Mucosa of stomach (tissue), 1 donor: ENCODE measurements around the gene OPCML.

ENCODE experiments used
- H3K27me3 ChIP-seq: one replicate; pipeline ENCODE4 v1.7.0; 2013; ENCODE audit warnings: mild to moderate bottlenecking, low read length; ENCODE audit not compliant: control insufficient read depth, insufficient read depth
- H3K36me3 ChIP-seq: one replicate; pipeline ENCODE4 v1.7.0; 2013; ENCODE audit warnings: low read length; ENCODE audit not compliant: control insufficient read depth, insufficient read depth
- H3K4me1 ChIP-seq: one replicate; pipeline ENCODE4 v1.7.0; 2013; ENCODE audit warnings: mild to moderate bottlenecking, low read length; ENCODE audit not compliant: control insufficient read depth, insufficient read depth
- H3K4me3 ChIP-seq: one replicate; pipeline ENCODE4 v1.7.0; 2013; ENCODE audit warnings: low read length
- H3K9ac ChIP-seq: one replicate; pipeline ENCODE4 v1.7.0; 2013; ENCODE audit warnings: mild to moderate bottlenecking, low read length, moderate library complexity
- H3K9me3 ChIP-seq: one replicate; pipeline ENCODE4 v1.7.0; 2013; ENCODE audit warnings: mild to moderate bottlenecking, low read length, moderate library complexity; ENCODE audit not compliant: control insufficient read depth
- donor health status: Pancreatic carcinoma.

The OPCML gene

DNA sequence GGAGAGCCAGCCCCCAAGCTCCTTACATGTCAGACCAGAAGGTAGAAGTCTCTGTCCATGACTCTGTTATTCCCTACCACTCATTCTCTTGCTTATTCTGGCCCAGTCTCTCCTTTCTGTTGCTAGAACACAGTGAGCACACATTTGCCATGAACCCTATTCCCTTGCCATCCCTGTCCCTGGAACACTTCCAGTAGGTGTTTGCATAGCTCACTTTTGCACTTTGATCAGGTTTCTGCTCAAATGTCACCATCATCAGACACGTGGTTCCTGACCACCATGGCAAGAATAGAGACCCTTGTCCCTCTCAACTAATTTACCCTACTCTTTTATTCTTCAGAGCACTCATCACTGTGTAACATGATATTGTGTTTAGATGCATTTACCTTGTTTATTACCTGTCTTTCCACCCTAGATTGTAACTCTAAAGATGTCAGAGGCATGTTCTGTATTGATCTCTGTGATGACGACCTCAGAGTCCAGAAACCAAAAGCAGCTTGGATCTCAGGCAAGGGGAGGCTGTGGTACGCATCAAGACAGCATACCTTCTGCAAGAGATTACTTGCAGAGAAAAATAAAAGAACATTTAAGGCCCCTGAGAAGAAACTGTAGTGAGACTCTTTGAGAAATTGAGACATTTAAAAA is 606.4 kb downstream of the OPCML start:
- no peak overlapping the region for H3K9ac ChIP-seq

GRCh38 chr11:132921597-132921996 is 610.7 kb downstream of the OPCML start:
- H3K9ac ChIP-seq: no peak overlapping the region
- H3K36me3 ChIP-seq: no peaks in the 10 kb centered on the region
- no peak overlapping the region for H3K4me3 ChIP-seq
- no peaks in the 10 kb centered on the region for H3K9me3 ChIP-seq
- H3K27me3 ChIP-seq: no peaks in the 10 kb centered on the region
- H3K4me1 ChIP-seq: no peaks in the 10 kb centered on the region

More for the DNA sequence above, 606.4 kb downstream of the OPCML start:
- no peaks in the 10 kb centered on the region for H3K27me3 ChIP-seq
- no peak overlapping the region for H3K4me3 ChIP-seq
- no peaks in the 10 kb centered on the region for H3K36me3 ChIP-seq
- H3K9me3 ChIP-seq: no peaks in the 10 kb centered on the region
- no peaks in the 10 kb centered on the region for H3K4me1 ChIP-seq

GRCh38 chr11:132920451-132921096 is 611.7 kb downstream of the OPCML start:
- no peaks in the 10 kb centered on the region for H3K4me1 ChIP-seq
- H3K27me3 ChIP-seq: no peaks in the 10 kb centered on the region
- no peak overlapping the region for H3K9ac ChIP-seq

GRCh38 chr11:132914600-132914999 is 617.7 kb downstream of the OPCML start:
- Histone ChIP-seq H3K9ac (no peak overlapping the region), H3K4me1 (no peaks in the 10 kb centered on the region), H3K36me3 (no peaks in the 10 kb centered on the region), H3K27me3 (no peaks in the 10 kb centered on the region), H3K9me3 (no peaks in the 10 kb centered on the region), H3K4me3 (no peak overlapping the region)

More at GRCh38 chr11:132920451-132921096, 611.7 kb downstream of the OPCML start:
- Histone ChIP-seq H3K36me3 (no peaks in the 10 kb centered on the region), H3K9me3 (no peaks in the 10 kb centered on the region), H3K4me3 (no peak overlapping the region)

DNA sequence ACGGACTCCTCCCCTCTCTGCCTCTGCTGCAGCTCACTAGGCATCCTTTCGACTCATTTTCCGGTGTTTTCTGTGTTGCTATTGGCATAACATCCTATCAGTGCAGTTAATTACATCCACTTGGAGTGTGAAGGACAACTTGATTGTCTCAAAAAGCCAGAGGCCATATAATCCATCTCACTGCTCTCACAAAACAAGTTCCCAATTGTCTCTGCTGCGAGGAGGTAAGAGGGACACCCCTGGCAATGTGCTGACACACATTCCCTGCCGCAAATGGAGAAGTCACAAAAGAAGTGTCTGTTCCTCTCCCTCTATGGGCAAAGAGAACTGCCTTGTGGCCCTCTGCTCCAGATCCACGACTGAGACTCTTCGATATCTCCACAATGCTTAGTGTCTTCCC is 618.4 kb downstream of the OPCML start:
- Histone ChIP-seq H3K36me3 (no peaks in the 10 kb centered on the region), H3K4me1 (no peaks in the 10 kb centered on the region), H3K9ac (no peak overlapping the region), H3K4me3 (no peak overlapping the region), H3K27me3 (no peaks in the 10 kb centered on the region), H3K9me3 (no peaks in the 10 kb centered on the region)

DNA sequence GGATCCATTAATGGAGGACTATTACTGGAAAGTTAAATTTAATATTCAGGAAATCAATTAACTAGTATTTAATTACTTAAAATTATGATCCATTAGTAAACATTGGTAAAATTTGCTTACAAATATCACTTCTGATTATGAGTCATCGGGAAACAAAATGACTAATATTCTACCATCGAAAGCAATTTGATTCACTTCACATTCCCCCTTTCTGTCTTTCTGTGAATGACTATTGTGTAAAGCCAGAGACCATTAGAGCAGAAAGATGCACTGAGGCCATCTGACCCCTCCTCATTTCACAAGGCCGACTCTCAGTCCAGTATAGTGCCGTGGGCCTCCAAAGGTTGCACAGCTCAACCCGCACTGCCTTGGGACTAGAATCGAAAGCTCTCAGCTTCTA is 619.0 kb downstream of the OPCML start:
- H3K27me3 ChIP-seq: no peaks in the 10 kb centered on the region
- H3K9ac ChIP-seq: no peak overlapping the region
- no peak overlapping the region for H3K4me3 ChIP-seq
- H3K9me3 ChIP-seq: no peaks in the 10 kb centered on the region
- H3K4me1 ChIP-seq: no peaks in the 10 kb centered on the region
- no peaks in the 10 kb centered on the region for H3K36me3 ChIP-seq

DNA sequence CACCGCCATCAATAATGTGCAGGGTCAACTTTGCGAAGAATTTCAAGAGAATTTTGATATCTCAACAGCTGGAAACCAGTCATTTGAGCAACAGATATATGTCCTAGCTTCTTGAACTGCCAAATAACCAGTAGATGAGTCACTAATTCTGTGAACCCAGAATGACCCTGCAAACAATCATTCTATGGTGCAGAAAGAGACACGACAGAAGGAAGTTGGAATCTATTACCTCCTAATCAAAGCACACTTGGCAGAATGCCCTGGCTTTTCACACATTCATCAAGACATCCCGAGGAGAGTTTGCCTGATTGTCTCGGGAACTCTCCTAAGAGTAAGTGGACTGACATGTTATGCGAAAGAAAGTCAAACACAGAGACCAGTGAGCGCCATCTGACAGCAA is 621.1 kb downstream of the OPCML start:
- Histone ChIP-seq H3K36me3 (no peaks in the 10 kb centered on the region), H3K9me3 (no peaks in the 10 kb centered on the region), H3K9ac (no peak overlapping the region), H3K27me3 (no peaks in the 10 kb centered on the region), H3K4me1 (no peaks in the 10 kb centered on the region), H3K4me3 (no peak overlapping the region)

DNA sequence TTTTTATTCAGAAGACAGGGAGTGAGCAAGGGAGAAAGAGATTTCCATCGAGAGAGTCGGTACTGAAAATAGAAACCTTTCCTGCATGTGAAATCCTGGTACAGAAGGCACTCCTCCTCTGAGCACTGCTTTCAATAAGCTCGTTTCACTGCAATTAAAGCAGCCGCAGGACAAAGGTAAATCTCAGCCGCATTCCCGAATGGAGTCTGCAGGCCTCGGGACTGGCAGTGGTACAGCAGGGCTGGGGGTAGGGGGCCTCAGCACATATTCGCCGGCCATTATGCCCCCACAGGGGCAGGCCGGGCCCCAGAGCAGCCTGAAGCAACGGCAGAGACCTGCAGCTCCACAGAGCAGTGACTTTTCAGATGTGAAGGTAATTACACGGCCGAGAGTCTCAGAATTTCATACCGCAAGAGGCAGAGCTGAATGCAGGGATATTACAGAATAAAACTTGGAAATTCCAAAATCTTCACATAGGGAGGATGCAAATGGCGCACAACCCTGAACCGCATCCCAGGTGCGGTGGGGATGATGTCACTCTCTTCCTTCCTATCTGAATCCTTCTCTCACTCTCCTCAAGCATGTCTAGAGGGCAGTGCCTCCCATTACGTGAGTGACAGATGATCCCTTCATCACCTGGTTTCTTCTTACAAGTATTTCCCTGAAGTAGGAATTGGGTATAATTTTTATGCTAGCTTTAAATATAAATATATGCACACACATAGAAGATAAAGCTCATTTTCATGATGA is 622.1 kb downstream of the OPCML start:
- Histone ChIP-seq H3K9me3 (no peaks in the 10 kb centered on the region), H3K27me3 (no peaks in the 10 kb centered on the region), H3K4me3 (no peak overlapping the region), H3K36me3 (no peaks in the 10 kb centered on the region), H3K9ac (no peak overlapping the region), H3K4me1 (no peaks in the 10 kb centered on the region)

- Histone ChIP-seq H3K4me3 (no peak overlapping the region), H3K27me3 (no peaks in the 10 kb centered on the region), H3K9me3 (no peaks in the 10 kb centered on the region), H3K4me1 (no peaks in the 10 kb centered on the region), H3K36me3 (no peaks in the 10 kb centered on the region), H3K9ac (no peak overlapping the region)
These were observed 623.2 kb downstream of the OPCML start for GRCh38 chr11:132909021-132909606.

- Histone ChIP-seq H3K36me3 (no peaks in the 10 kb centered on the region), H3K9ac (no peak overlapping the region), H3K4me1 (no peaks in the 10 kb centered on the region), H3K4me3 (no peak overlapping the region), H3K27me3 (no peaks in the 10 kb centered on the region), H3K9me3 (no peaks in the 10 kb centered on the region)
These were observed 623.9 kb downstream of the OPCML start for GRCh38 chr11:132908414-132908810.

DNA sequence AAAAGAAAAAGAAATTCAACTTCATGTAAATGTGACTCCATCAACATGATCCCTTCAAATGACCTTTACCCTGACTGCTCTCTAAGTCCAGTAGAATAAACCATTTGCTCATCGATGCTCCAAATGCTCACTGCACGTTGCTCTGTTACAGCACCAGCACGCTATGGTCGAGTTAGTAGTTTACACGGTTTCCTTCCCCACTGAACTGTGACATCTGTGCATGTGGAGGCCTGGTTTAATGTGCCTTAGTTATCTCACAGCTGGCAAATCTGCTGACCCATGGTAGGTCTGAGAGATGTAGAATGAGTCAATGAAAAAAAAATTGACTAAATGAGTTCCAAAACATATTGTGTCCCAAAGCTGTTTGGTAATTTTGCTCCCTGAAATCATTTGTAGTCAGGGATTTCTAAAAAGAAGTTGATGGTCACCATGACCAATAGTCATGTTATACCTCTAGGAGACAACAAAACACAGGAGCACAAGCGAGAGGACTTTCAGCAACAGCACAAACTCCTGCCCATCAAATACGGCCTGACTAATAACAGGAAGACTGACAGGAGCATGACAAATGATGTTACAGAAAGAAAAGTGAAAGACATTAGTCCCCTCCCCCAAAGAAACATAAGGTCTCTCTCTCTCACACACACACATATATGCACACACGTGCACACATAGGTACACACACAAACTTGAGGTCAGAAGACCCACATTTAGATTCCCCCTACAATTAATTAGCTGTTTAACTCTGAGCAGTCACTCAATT is 624.5 kb downstream of the OPCML start:
- H3K36me3 ChIP-seq: no peaks in the 10 kb centered on the region
- H3K9ac ChIP-seq: no peak overlapping the region
- no peaks in the 10 kb centered on the region for H3K9me3 ChIP-seq
- no peaks in the 10 kb centered on the region for H3K27me3 ChIP-seq
- H3K4me3 ChIP-seq: no peak overlapping the region
- H3K4me1 ChIP-seq: no peaks in the 10 kb centered on the region
